ENCODE measurements around the gene RAD51B.
A peak's percentile ranks its signal among the peaks of the same experiment; 100 is the strongest.

Gene RAD51B

GRCh38 chr14:68669603-68670358, 850.2 kb downstream of the RAD51B start:
- DNase-seq = no peak

- DNase-seq = no peak
Observed at GRCh38 chr14:68670359-68670715, 850.8 kb downstream of the RAD51B start.

- no peak for DNase-seq
Observed at GRCh38 chr14:68671909-68672308, 852.3 kb downstream of the RAD51B start.

GRCh38 chr14:68672609-68673285, 853.2 kb downstream of the RAD51B start:
- DNase-seq = no peak

- no peak for DNase-seq
Observed at GRCh38 chr14:68673464-68673863, 853.9 kb downstream of the RAD51B start.

- no peak for DNase-seq
Observed at GRCh38 chr14:68674538-68675232, 855.1 kb downstream of the RAD51B start.

- no peak for DNase-seq
Observed at GRCh38 chr14:68675233-68675577, 855.6 kb downstream of the RAD51B start.

GRCh38 chr14:68676511-68676943, 856.9 kb downstream of the RAD51B start:
- DNase-seq = no peak

GRCh38 chr14:68677476-68677875, 857.9 kb downstream of the RAD51B start:
- DNase-seq = no peak

- no peak for DNase-seq
Observed at GRCh38 chr14:68677901-68678300, 858.3 kb downstream of the RAD51B start.

GRCh38 chr14:68678471-68678870, 858.9 kb downstream of the RAD51B start:
- no peak for DNase-seq

GRCh38 chr14:68679301-68679700, 859.7 kb downstream of the RAD51B start:
- DNase-seq = no peak

GRCh38 chr14:68679746-68680467, 860.3 kb downstream of the RAD51B start:
- no peak for DNase-seq

- no peak for DNase-seq
Observed at GRCh38 chr14:68680541-68681051, 861.0 kb downstream of the RAD51B start.

GRCh38 chr14:68681256-68682011, 861.9 kb downstream of the RAD51B start:
- no peak for DNase-seq

GRCh38 chr14:68682166-68683103, 862.9 kb downstream of the RAD51B start:
- peak; percentile 98 to 99 for DNase-seq

- DNase-seq = no peak
Observed at GRCh38 chr14:68683326-68683725, 863.7 kb downstream of the RAD51B start.

GRCh38 chr14:68684466-68685418, 865.2 kb downstream of the RAD51B start:
- DNase-seq = no peak

GRCh38 chr14:68685419-68686204, 866.0 kb downstream of the RAD51B start:
- peak; percentile 71 to 80 for DNase-seq
